CD14-positive monocyte (primary cell): ENCODE measurements around the gene RGS19. TPM values are rescaled to one million over a fixed set of nuclear protein-coding genes. Genes with fewer than 3 reads are reported as not detected.

Experiments
- DNase-seq, 3 donors: peaks; one replicate each; pipeline ENCODE4 v3.0.0-alpha.2; 2011 to 2022
- H2AFZ ChIP-seq: 2 replicates; pipeline ENCODE4 v1.6.0; 2012; ENCODE audit warnings: mild to moderate bottlenecking, low read depth, low read length, inconsistent platforms; ENCODE audit not compliant: insufficient read depth, poor library complexity, severe bottlenecking
- H3K27ac ChIP-seq, 2 donors: 1 replicate in 1 of 2; 2 replicates in 1 of 2; pipeline ENCODE4 v1.5.1; 2012 to 2013; ENCODE audit warnings: low read length in 2 of 2, control low read depth in 1 of 2, inconsistent platforms in 1 of 2, low read depth in 1 of 2, mild to moderate bottlenecking in 1 of 2
- H3K27me3 ChIP-seq, 2 donors: one replicate each; pipeline versions ENCODE4 v1.6.0 to v1.6.1; 2011 to 2013; ENCODE audit warnings: low read length in 2 of 2; ENCODE audit not compliant: control insufficient read depth in 2 of 2, insufficient read depth in 2 of 2
- H3K36me3 ChIP-seq, 2 donors: replicated peaks in 1 of 2; 1 replicate in 1 of 2; 2 replicates in 1 of 2; pipeline versions ENCODE4 v1.5.1 to v1.6.1; 2012 to 2013; ENCODE audit warnings: low read length in 2 of 2, control low read depth in 1 of 2, inconsistent platforms in 1 of 2, mild to moderate bottlenecking in 1 of 2; ENCODE audit not compliant: insufficient read depth in 2 of 2, control insufficient read depth in 1 of 2
- H3K4me1 ChIP-seq, 2 donors: 1 replicate in 1 of 2; 2 replicates in 1 of 2; pipeline versions ENCODE4 v1.5.1 to v1.6.1; 2012 to 2013; ENCODE audit warnings: low read length in 2 of 2, control low read depth in 1 of 2, inconsistent platforms in 1 of 2, mild to moderate bottlenecking in 1 of 2, moderate library complexity in 1 of 2; ENCODE audit not compliant: insufficient read depth in 2 of 2, control insufficient read depth in 1 of 2
- H3K4me2 ChIP-seq: replicated peaks from 2 replicates; pipeline ENCODE3; 2012; ENCODE audit warnings: low read length, moderate library complexity, mild to moderate bottlenecking; ENCODE audit not compliant: poor library complexity, severe bottlenecking; ENCODE audit errors: extremely low read depth
- H3K4me3 ChIP-seq, 3 experiments: fragments of 200-600 bp in 1 of 3; sonication (generic) in 1 of 3; replicated peaks in 1 of 3; 1 replicate in 2 of 3; 2 replicates in 1 of 3; pipeline ENCODE4 v1.5.1; 2011 to 2013; ENCODE audit warnings: low read length in 3 of 3, mild to moderate bottlenecking in 3 of 3, control low read depth in 2 of 3, low read depth in 2 of 3, inconsistent platforms in 1 of 3, moderate library complexity in 1 of 3
- H3K79me2 ChIP-seq: 2 replicates; pipeline ENCODE4 v1.6.0; 2012; ENCODE audit warnings: mild to moderate bottlenecking, control low read depth, inconsistent platforms, low read length, moderate library complexity; ENCODE audit not compliant: insufficient read depth
- H3K9ac ChIP-seq: 2 replicates; pipeline ENCODE4 v1.6.0; 2017; ENCODE audit warnings: low read length, mild to moderate bottlenecking; ENCODE audit not compliant: insufficient read depth, poor library complexity, severe bottlenecking
- H3K9me3 ChIP-seq, 2 donors: replicated peaks in 1 of 2; 1 replicate in 1 of 2; 2 replicates in 1 of 2; pipeline versions ENCODE4 v1.5.1 to v1.6.1; 2012 to 2013; ENCODE audit warnings: low read length in 2 of 2, control low read depth in 1 of 2; ENCODE audit not compliant: control insufficient read depth in 1 of 2, insufficient read depth in 1 of 2
- H4K20me1 ChIP-seq: 2 replicates; pipeline ENCODE4 v1.6.0; 2012; ENCODE audit warnings: mild to moderate bottlenecking, low read length, control low read depth, moderate library complexity; ENCODE audit not compliant: insufficient read depth
- H3K27ac Mint-ChIP-seq, 7 donors: one replicate each; pipeline ENCODE4 v1.8.0; 2020; ENCODE audit warnings: mild to moderate bottlenecking in 7 of 7, mixed read lengths in 7 of 7, moderate library complexity in 6 of 7, inconsistent platforms in 2 of 7
- H3K27me3 Mint-ChIP-seq, 3 donors: one replicate each; pipeline ENCODE4 v1.8.0; 2021 to 2022; ENCODE audit warnings: low read depth in 3 of 3, mild to moderate bottlenecking in 3 of 3, mixed read lengths in 3 of 3, moderate library complexity in 3 of 3, inconsistent platforms in 1 of 3
- H3K36me3 Mint-ChIP-seq, 2 donors: one replicate each; pipeline ENCODE4 v1.8.0; 2020; ENCODE audit warnings: mixed read lengths in 2 of 2, inconsistent platforms in 1 of 2, mild to moderate bottlenecking in 1 of 2
- H3K4me1 Mint-ChIP-seq: one replicate; pipeline ENCODE4 v1.8.0; 2020; ENCODE audit warnings: mild to moderate bottlenecking, mixed read lengths
- H3K4me3 Mint-ChIP-seq, 2 donors: one replicate each; pipeline ENCODE4 v1.8.0; 2020; ENCODE audit warnings: mild to moderate bottlenecking in 2 of 2, mixed read lengths in 2 of 2, moderate library complexity in 1 of 2
- H3K9me3 Mint-ChIP-seq, 7 donors: one replicate each; pipeline ENCODE4 v1.8.0; 2020 to 2022; ENCODE audit warnings: mixed read lengths in 7 of 7, mild to moderate bottlenecking in 6 of 7, moderate library complexity in 6 of 7, inconsistent platforms in 2 of 7
- CTCF ChIP-seq: fragments of 200-600 bp; IDR thresholded peaks from one replicate; pipeline ENCODE4 v1.8.0; 2022; ENCODE audit warnings: antibody characterized with exemption, mild to moderate bottlenecking
- WGBS: methylation state at CpG from one replicate; pipeline ENCODE4 v1.1.5; 2013; ENCODE audit warnings: missing lambda C conversion rate; ENCODE audit not compliant: insufficient coverage; 5-methylcytosine and 5-hydroxymethylcytosine counted together
- intact Hi-C, 2 donors: fragments of 100-400 bp; cut with micrococcal nuclease; formaldehyde crosslinking; loops; one replicate each; pipeline versions ENCODE4 v1.15.0 to v1.15.1; 2023
- polyA plus RNA-seq, 3 donors: library from polyadenylated mRNA; depleted of rRNA in 1 of 3; unstranded in 2 of 3; stranded (reverse) in 1 of 3; fragments of 300-500 nt in 2 of 3; fragments of >200 nt in 1 of 3; fragmentation: Illumina TruSeq in 2 of 3; gene quantifications; 1 replicate in 2 of 3; 2 replicates in 1 of 3; pipeline ENCODE4 v1.2.3, GENCODE V29; 2012 to 2021

RGS19 gene
- polyA plus RNA-seq, 3 donors: 235 to 280 (median 244) TPM

DNA sequence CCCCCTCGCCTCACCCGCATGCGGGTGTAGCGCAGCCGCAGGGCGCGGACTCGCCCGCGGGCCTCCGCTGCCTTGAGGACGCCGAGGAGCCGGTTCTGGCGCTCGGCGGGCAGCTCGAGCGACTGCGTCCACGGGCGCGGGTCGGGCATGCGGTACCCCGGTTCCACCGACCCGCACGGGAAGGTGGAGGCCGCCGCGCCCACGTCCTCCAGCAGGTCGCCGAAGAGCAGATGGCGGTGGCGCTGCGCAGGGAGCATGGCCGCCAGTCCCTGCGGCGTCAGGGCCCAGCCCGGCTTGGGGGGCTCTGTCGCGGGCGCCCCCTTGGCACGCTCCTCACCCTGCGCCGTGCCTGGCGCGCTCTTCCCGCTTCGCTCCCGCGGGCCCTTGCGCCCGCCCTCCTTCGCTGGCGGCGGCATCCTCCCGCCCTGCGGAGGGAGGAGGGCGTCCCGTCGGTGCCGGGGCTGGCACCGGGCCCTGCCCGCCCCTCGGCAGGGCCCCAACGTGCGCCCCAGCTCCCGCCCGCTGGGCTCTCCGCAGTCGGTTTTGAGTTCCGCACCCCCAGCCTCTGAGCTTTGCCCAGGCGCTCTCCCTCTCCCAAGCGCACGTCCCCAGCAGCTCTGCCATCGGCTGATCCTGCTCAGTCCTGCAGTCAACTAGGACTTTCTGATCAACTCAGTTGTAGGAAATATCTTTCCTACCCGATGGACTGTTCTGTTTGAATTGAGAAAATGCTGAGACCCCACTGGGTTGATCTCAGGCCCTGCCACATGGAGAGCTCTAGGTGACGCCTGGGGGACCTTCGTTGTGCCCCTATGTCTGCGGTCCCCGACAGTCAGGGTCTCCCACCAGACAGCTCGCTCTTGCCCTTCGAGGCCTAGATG, 4.7 kb upstream of the RGS19 start, which contains the start of gene LKAAEAR1:
TSS of gene LKAAEAR1 (minus strand) at position 595 of the 881 bp plus-strand sequence. CDS start at position 416, 179 bp downstream.
- Histone ChIP-seq H3K36me3 (no peaks in the 10 kb centered on the region), H3K9me3 (peaks cover 8 to 14% of the 10 kb centered on the region in 2 donors), H3K4me2 (peak within 1 kb of the TSS; percentile 97), H4K20me1 (peaks cover 81% of the 10 kb centered on the region), H3K27me3 (peaks cover 9 to 20% of the 10 kb centered on the region in 2 donors), H3K4me3 (peak within 1 kb of the TSS; percentile 37 to 94 (median 40)), H3K79me2 (peaks cover 31% of the 10 kb centered on the region), H3K9ac (peak within 1 kb of the TSS; percentile 43), H2AFZ (peak within 1 kb of the TSS; percentile 72), H3K27ac (no peak within 1 kb of the TSS), H3K4me1 (peaks cover 38 to 45% of the 10 kb centered on the region in 2 donors)
- under 1% methylated on average over 80 of the region's 86 CpGs for WGBS
- peaks cover 23 to 31% (median 24%) of the 10 kb centered on the region in 3 donors for H3K27me3 Mint-ChIP-seq
- DNase-seq: no peak
- peaks cover 6 to 12% (median 11%) of the 10 kb centered on the region in 7 donors for H3K9me3 Mint-ChIP-seq
- peak within 1 kb of the TSS; percentile 82 to 95 for H3K4me3 Mint-ChIP-seq
- TF ChIP-seq CTCF: no peak
- H3K36me3 Mint-ChIP-seq: peaks cover 6 to 8% of the 10 kb centered on the region in 2 donors
- peak within 1 kb of the TSS in 5 of 7 donors; percentile 30 to 71 (median 63) for H3K27ac Mint-ChIP-seq
- intact Hi-C loops: loop anchor here (5.0 kb wide), 2 partner anchors 38 to 168 kb away; no protein-coding TSS in a partner anchor
- peaks cover 38% of the 10 kb centered on the region for H3K4me1 Mint-ChIP-seq

DNA sequence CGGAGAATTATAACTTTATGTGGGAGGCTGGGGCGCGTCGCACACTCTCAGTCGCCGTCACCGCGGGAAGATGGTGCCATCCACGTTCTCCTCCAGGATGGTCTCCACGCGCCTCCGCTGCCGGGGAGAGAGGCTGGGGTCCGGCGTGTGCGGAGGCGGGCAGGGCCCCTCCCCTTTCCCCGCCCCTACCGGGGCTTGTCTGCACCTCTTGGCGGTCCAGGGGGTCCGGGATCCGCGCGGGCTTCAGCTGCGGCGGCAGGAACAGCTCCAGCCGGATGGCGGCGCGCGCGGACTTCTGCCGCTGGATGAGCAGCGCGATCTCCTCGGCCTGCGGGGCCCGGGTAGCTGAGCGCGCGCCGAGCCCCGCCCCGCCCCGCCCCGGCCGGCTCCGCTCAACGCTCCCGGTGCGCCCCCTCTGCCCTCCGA, 4.1 kb upstream of the RGS19 start:
- peak; percentile 53 to 67 (median 63) for DNase-seq
- intact Hi-C loops: loop anchor here (5.0 kb wide), 2 partner anchors 39 to 169 kb away; no protein-coding TSS in a partner anchor
- Histone ChIP-seq H3K4me3 (peak overlapping the region; percentile 37 to 94 (median 40)), H3K79me2 (peaks cover 37% of the 10 kb centered on the region), H3K4me2 (peak overlapping the region; percentile 97), H3K27ac (no peak overlapping the region), H3K4me1 (peaks cover 38 to 45% of the 10 kb centered on the region in 2 donors), H3K9ac (peak overlapping the region; percentile 43), H3K27me3 (peaks cover 9 to 20% of the 10 kb centered on the region in 2 donors), H4K20me1 (peaks cover 81% of the 10 kb centered on the region), H3K36me3 (no peaks in the 10 kb centered on the region), H3K9me3 (peaks cover 8 to 14% of the 10 kb centered on the region in 2 donors), H2AFZ (peak overlapping the region; percentile 72)
- peaks cover 38% of the 10 kb centered on the region for H3K4me1 Mint-ChIP-seq
- peaks cover 6 to 8% of the 10 kb centered on the region in 2 donors for H3K36me3 Mint-ChIP-seq
- 0% methylated on average over 51 of the region's 52 CpGs for WGBS
- H3K9me3 Mint-ChIP-seq: peaks cover 6 to 12% (median 11%) of the 10 kb centered on the region in 7 donors
- peak overlapping the region; percentile 79 to 95 for H3K4me3 Mint-ChIP-seq
- H3K27me3 Mint-ChIP-seq: peaks cover 23 to 31% (median 24%) of the 10 kb centered on the region in 3 donors
- peak; percentile 82 for TF ChIP-seq CTCF
- H3K27ac Mint-ChIP-seq: peak overlapping the region in 6 of 7 donors; percentile 30 to 76 (median 66)
